Large intestine (tissue), 3 donors: ENCODE results near the gene MZT2A. TPM values are rescaled to one million over a fixed set of nuclear protein-coding genes. Genes with fewer than 3 reads are reported as not detected.
"Not testable (repeated sequence)": the region's sequence is repeated elsewhere in the genome, so short reads cannot be mapped to it uniquely, and the experiment has no call there.

Source experiments
- DNase-seq, 2 donors: peaks; one replicate each; pipeline versions ENCODE4 v3.0.0 to v3.0.0-alpha.2; 2013
- H3K27ac ChIP-seq: one replicate; pipeline ENCODE4 v1.5.1; 2013; ENCODE audit warnings: low read length
- H3K27me3 ChIP-seq: 2 replicates; pipeline ENCODE4 v1.6.1; 2013; ENCODE audit warnings: low read length; ENCODE audit not compliant: control insufficient read depth, insufficient read depth
- H3K36me3 ChIP-seq: 2 replicates; pipeline ENCODE4 v1.6.1; 2013; ENCODE audit warnings: low read length; ENCODE audit not compliant: control insufficient read depth, insufficient read depth
- H3K4me1 ChIP-seq: one replicate; pipeline ENCODE4 v1.6.1; 2013; ENCODE audit warnings: low read length; ENCODE audit not compliant: control insufficient read depth, insufficient read depth
- H3K4me3 ChIP-seq: one replicate; pipeline ENCODE4 v1.5.1; 2013; ENCODE audit warnings: low read length
- H3K9me3 ChIP-seq: one replicate; pipeline ENCODE4 v1.6.1; 2013; ENCODE audit warnings: mild to moderate bottlenecking, low read depth, low read length, moderate library complexity; ENCODE audit not compliant: control insufficient read depth
- WGBS: methylation state at CpG from one replicate; pipeline ENCODE4 v1.1.5; 2013; ENCODE audit warnings: low lambda C conversion rate; ENCODE audit not compliant: insufficient coverage; 5-methylcytosine and 5-hydroxymethylcytosine counted together
- polyA plus RNA-seq: library from polyadenylated mRNA; unstranded; fragments of 120-200 nt; gene quantifications from one replicate; pipeline ENCODE4 v1.2.1, GENCODE V29; 2013

The MZT2A gene
- polyA plus RNA-seq, 1 donor: 70.5 TPM

DNA sequence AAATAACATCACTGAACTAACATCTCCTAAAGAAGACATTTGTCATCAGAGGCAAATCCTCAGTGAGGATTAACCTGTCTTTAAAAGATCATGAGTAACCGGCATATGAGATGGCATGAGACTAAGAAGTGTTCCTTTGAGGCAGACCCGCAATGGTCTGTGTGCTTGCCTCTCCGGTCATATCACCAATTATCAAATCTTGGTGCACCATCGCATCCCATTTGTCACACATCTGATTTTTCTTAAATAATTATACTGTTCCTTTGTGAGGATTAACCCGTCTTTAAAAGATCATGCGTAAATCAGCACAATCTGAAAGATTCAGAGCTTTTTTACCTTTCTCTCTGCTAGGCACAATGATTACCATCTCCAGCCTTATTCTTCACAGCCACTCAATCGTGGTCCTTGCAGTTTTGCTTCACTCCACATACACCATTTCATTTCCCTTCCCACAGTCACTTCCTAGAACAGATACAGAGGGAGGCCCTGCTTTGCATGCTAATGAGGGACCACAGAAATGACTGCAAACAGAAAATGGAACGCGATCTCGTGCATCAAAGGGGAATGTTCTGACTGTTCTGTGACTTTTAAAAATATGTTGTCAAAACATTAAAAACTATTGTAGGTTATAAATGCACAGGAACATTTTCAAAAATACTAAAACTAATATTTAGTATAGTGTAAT is 40.8 kb downstream of the MZT2A start:
- not testable (repeated sequence) for H3K27ac ChIP-seq, H3K36me3 ChIP-seq, H3K27me3 ChIP-seq, DNase-seq, H3K9me3 ChIP-seq, H3K4me1 ChIP-seq, H3K4me3 ChIP-seq
- 46% methylated on average over 3 of the region's 10 CpGs for WGBS

DNA sequence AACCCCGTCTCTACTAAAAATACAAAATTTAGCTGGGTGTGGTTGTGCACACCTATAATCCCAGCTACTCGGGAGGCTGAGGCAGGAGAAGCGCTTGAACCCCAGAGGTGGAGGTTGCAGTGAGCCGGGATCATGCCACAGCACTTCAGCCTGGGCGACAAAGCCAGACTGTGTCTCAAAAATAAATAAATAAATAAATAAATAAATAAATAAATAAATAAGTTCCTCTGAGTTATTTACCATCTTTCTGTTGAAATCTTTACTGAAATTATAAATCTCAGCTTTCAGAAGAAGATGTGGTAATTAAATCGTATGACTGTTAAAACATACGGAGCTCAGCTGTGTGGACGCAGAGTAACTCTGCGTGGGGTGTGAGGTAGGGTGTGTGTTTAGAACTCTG is 44.2 kb downstream of the MZT2A start:
- no CpG with 5 or more reads among the region's 9 CpGs for WGBS

DNA sequence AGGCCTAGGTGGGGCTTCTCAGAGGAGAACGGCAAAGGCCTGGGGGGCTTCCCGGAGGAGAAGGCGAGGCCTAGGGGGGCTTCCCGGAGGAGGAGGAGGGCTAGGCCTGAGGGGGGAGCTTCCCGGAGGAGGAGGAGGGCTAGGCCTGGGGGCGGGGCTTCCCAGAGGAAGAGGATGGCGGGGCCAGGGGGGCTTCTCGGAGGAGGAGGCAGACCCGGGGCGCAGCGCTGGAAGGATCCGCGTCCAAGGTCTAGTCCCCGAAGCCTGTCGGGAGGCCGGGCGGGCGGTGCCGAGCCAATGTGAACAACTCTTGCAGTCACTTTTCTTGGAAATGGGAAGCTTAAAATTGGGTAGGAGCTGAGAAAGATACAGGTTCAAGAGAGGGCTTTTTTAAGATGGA is 46.3 kb downstream of the MZT2A start:
- H3K27ac ChIP-seq: no peak overlapping the region
- no peak for DNase-seq
- H3K9me3 ChIP-seq: peaks cover 7% of the 10 kb centered on the region
- no CpG with 5 or more reads among the region's 19 CpGs for WGBS
- no peaks in the 10 kb centered on the region for H3K36me3 ChIP-seq
- H3K27me3 ChIP-seq: no peaks in the 10 kb centered on the region
- H3K4me3 ChIP-seq: no peak overlapping the region
- H3K4me1 ChIP-seq: no peaks in the 10 kb centered on the region

More for the DNA sequence above, 44.2 kb downstream of the MZT2A start:
- DNase-seq, H3K27ac ChIP-seq, H3K27me3 ChIP-seq, H3K9me3 ChIP-seq, H3K4me1 ChIP-seq, H3K4me3 ChIP-seq, H3K36me3 ChIP-seq: not testable (repeated sequence)

DNA sequence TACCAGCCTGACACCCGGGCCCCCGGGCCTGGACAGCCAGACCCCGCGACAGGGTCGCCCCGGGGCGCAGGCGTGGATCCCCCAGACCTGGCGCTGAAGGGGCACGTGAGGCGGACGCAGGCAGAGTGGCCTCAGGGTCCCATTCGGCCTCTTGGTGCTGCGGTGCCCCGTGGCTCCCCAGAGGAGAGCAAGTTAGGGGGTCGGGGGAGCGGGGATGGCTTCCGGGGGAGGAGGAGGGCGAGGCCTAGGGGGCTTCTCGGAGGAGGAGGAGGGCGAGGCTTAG is 46.7 kb downstream of the MZT2A start:
- not testable (repeated sequence) for H3K4me3 ChIP-seq, H3K27me3 ChIP-seq, H3K4me1 ChIP-seq, H3K27ac ChIP-seq, H3K36me3 ChIP-seq, H3K9me3 ChIP-seq, DNase-seq
- WGBS: no CpG with 5 or more reads among the region's 21 CpGs

DNA sequence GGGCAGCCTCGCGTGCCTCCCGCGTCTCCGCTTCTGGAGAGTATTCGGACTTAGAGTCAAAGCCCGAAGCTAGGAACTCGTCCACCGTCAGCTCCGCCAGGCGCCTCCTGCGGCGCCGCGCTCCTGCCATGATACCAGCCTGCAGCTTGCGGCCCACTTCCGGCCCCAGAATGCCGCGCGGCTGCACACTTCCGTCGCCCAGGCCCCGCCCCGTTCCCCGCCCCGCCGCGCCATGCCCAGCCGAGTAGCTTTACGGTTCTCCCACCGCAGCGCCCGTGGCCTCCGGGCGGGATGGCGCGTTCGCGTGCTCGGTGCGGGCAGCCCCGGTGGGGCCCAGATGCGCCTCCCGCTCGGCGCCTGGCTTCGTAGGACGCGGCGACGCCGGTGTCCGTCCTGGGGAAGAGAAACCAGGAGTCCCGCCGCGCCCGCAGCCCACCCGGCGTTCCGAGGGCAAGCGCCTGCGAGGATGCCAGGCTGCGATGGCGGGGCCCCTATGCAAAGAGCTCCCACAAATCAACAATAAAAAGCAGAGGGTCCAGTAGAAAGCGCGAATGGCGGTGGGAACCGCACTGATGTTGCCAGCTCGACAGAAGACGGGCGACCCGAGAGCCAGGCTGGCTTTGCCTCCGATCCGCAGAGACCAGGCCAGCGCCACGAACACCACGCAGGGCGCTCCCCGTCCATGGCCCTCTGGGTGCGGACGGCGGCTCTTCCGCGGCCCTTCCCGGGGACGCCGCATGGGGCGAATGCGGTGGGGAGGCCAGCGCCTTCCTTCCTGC is 47.3 kb downstream of the MZT2A start:
- not testable (repeated sequence) for H3K9me3 ChIP-seq, H3K27me3 ChIP-seq, H3K4me1 ChIP-seq, DNase-seq, H3K36me3 ChIP-seq, H3K27ac ChIP-seq, H3K4me3 ChIP-seq
- WGBS: no CpG with 5 or more reads among the region's 90 CpGs

DNA sequence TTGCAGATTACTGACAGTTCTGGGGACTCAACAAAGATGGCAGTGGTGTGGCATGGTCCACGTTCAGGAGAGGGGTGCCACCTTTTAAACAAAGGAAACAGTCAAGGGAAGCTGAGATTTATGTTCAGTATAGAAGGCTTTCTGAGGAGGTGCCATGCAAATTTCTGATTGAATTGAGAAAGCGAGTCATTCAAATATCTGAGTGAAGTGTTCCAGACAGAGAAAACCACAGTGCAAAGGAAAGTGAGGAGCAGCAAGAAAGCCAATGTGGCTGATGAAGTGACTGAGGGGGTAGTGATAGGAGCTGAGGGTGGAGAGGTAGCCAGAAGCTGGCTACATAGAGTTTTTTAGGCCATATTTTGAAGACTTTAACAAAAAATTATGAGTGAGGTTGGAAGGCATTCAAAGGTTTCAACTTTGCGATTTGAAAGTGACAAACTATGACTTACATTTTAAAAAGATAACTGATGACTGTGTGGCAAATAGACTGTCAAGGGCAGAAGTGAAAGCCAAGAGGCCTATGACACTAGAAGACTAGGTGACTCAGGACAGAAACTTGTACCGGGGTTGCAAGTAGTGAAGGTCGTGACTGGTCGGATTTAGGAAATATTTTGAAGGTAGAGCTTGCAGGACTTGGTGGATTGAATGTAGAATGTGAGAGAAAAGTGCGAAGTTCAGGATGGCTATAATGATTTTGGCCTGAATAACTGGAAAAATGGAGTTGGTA is 51.3 kb downstream of the MZT2A start:
- 100% methylated on average over 1 of the region's 7 CpGs for WGBS
- not testable (repeated sequence) for H3K4me1 ChIP-seq, H3K27me3 ChIP-seq, H3K9me3 ChIP-seq, H3K27ac ChIP-seq, H3K4me3 ChIP-seq, DNase-seq, H3K36me3 ChIP-seq

Other genes with a start within 250 kb of the MZT2A start
- gene RAB6D, start 128.2 kb downstream of the MZT2A start, polyA plus RNA-seq: 0.46 TPM
- 0.99 TPM for gene TUBA3D, start 16.3 kb downstream of the MZT2A start, polyA plus RNA-seq
- 3.6 TPM for gene CCDC74A, start 35.5 kb upstream of the MZT2A start, polyA plus RNA-seq